MG63 (cell line): ENCODE results near the gene TCN2. TPM values are rescaled to one million over a fixed set of nuclear protein-coding genes. Genes with fewer than 3 reads are reported as not detected.

Source experiments
- total RNA-seq: library from RNA; depleted of rRNA; stranded (reverse); fragments of >200 nt; shearing (Covaris generic); gene quantifications from 2 replicates; pipeline ENCODE4 v1.2.3, GENCODE V29; 2014; ENCODE audit warnings: low replicate concordance; rRNA removed

The TCN2 gene
- total RNA-seq, 1 experiment from 2014 or later = 1.2 TPM

Other genes starting within 250 kb of the TCN2 start
- gene RNF215, start 219.8 kb upstream of the TCN2 start, total RNA-seq = 26.9 and 29.6 TPM in 2 replicates
- gene SEC14L2, start 210.2 kb upstream of the TCN2 start, total RNA-seq = 16.3 and 30.2 TPM in 2 replicates
- gene MTFP1, start 181.4 kb upstream of the TCN2 start, total RNA-seq = 25.3 and 35.5 TPM in 2 replicates
- gene SEC14L3, start 135.2 kb upstream of the TCN2 start, total RNA-seq = not detected in 2 replicates
- gene SEC14L4, start 101.5 kb upstream of the TCN2 start, total RNA-seq = 1.6 and 4.9 TPM in 2 replicates
- gene SEC14L6, start 60.4 kb upstream of the TCN2 start, total RNA-seq = not detected in 2 replicates
- not detected in 2 replicates for gene GAL3ST1, start 32.5 kb upstream of the TCN2 start, total RNA-seq
- gene PES1, start 15.3 kb upstream of the TCN2 start, total RNA-seq = 150 and 165 TPM in 2 replicates
- gene SLC35E4, start 28.6 kb downstream of the TCN2 start, total RNA-seq = 11.3 and 12.5 TPM in 2 replicates
- 1.2 and 2.7 TPM in 2 replicates for gene DUSP18, start 60.7 kb downstream of the TCN2 start, total RNA-seq
- gene OSBP2, start 87.7 kb downstream of the TCN2 start, total RNA-seq = 2.4 and 9.3 TPM in 2 replicates